ENCODE results near the gene THAP7. TPM values are rescaled to one million over a fixed set of nuclear protein-coding genes. Genes with fewer than 3 reads are reported as not detected.
"Not testable (repeated sequence)": the region's sequence is repeated elsewhere in the genome, so short reads cannot be mapped to it uniquely, and the experiment has no call there.

Gene THAP7
- total and polyA plus RNA-seq, 8 donors: 9.0 to 54.9 (median 13.8) TPM

- 59 to 68% methylated on average over 16 of the region's 16 CpGs for WGBS, 2 donors
- H3K27me3 ChIP-seq: no peaks in the 10 kb centered on the region
- DNase-seq: no peak
- no peak overlapping the region for H3K27ac ChIP-seq
- ATAC-seq: no peak
- no peaks in the 10 kb centered on the region for H3K9me3 ChIP-seq
- no peaks in the 10 kb centered on the region for H3K4me1 ChIP-seq
- no peak for FAIRE-seq
- intact Hi-C loops (cut with DNase I): loop anchor here in 1 of 3 donors (10.0 kb wide), 1 partner anchor 210 kb away; no protein-coding TSS in a partner anchor
- no peak for TF ChIP-seq CTCF (IDR thresholded peaks at IDR 0.05)
- H3K36me3 ChIP-seq: no peaks in the 10 kb centered on the region
- H3K4me3 ChIP-seq: no peak overlapping the region
Measured at GRCh38 chr22:20974336-20974955, 27.5 kb downstream of the THAP7 start.

GRCh38 chr22:20973634-20974286 lies 28.2 kb downstream of the THAP7 start:
- no peak for ATAC-seq
- no peak for FAIRE-seq

GRCh38 chr22:20972933-20973577 lies 28.9 kb downstream of the THAP7 start:
- no peaks in the 10 kb centered on the region for H3K36me3 ChIP-seq
- intact Hi-C loops (cut with DNase I): loop anchor here in 1 of 3 donors (10.0 kb wide), 1 partner anchor 208 kb away; no protein-coding TSS in a partner anchor
- no peaks in the 10 kb centered on the region for H3K27me3 ChIP-seq
- TF ChIP-seq CTCF (IDR thresholded peaks at IDR 0.05): no peak
- FAIRE-seq (no peak), ATAC-seq (no peak), DNase-seq (no peak)
- H3K4me3 ChIP-seq: no peak overlapping the region
- 57 to 69% methylated on average over 21 of the region's 21 CpGs for WGBS, 2 donors
- no peak overlapping the region for H3K27ac ChIP-seq
- no peaks in the 10 kb centered on the region for H3K4me1 ChIP-seq
- no peaks in the 10 kb centered on the region for H3K9me3 ChIP-seq

More at GRCh38 chr22:20973634-20974286, 28.2 kb downstream of the THAP7 start:
- no peaks in the 10 kb centered on the region for H3K36me3 ChIP-seq
- WGBS, 2 donors: 51 to 53% methylated on average over 20 to 21 of the region's 21 CpGs
- H3K27me3 ChIP-seq: no peaks in the 10 kb centered on the region
- H3K4me1 ChIP-seq: no peaks in the 10 kb centered on the region
- no peak overlapping the region for H3K4me3 ChIP-seq
- DNase-seq: no peak
- H3K27ac ChIP-seq: no peak overlapping the region
- intact Hi-C loops (cut with DNase I): loop anchor here in 1 of 3 donors (10.0 kb wide), 1 partner anchor 209 kb away; no protein-coding TSS in a partner anchor
- TF ChIP-seq CTCF (IDR thresholded peaks at IDR 0.05): no peak
- H3K9me3 ChIP-seq: no peaks in the 10 kb centered on the region

- not testable (repeated sequence) for H3K27ac ChIP-seq, H3K4me1 ChIP-seq, H3K27me3 ChIP-seq, DNase-seq, ATAC-seq, FAIRE-seq, H3K9me3 ChIP-seq, H3K36me3 ChIP-seq, H3K4me3 ChIP-seq
- WGBS, 2 donors: 79 to 87% methylated on average over 11 of the region's 11 CpGs
- intact Hi-C loops (cut with DNase I): loop anchor here in 1 of 3 donors (10.0 kb wide), 1 partner anchor 207 kb away; no protein-coding TSS in a partner anchor
Measured at GRCh38 chr22:20972014-20972694, 29.8 kb downstream of the THAP7 start.

Data from pancreas (tissue), 10 donors.